Nucleus accumbens (tissue), 56 donors: ENCODE results near the gene THBS4.

Experiments
- DNase-seq, 56 donors: peaks; one replicate each; lab custom pipeline; 2025; lab: John Stamatoyannopoulos, UW

The THBS4 gene

GRCh38 chr5:80034962-80035821 lies at the start of gene THBS4:
Gene THBS4, plus strand, starts transcription at chr5:80035348. Its CDS starts 190 bp downstream, at chr5:80035538.
- peak in 7 of 56 donors; percentile 10 to 36 (median 14) for DNase-seq

- no peak for DNase-seq
Measured at GRCh38 chr5:79986260-79986659, 48.9 kb upstream of the THBS4 start.

- DNase-seq = no peak
Measured at GRCh38 chr5:79990205-79990597, 44.9 kb upstream of the THBS4 start.

- peak in 55 of 56 donors; percentile 38 to 93 (median 77) for DNase-seq
Measured at GRCh38 chr5:79990598-79991507, 44.3 kb upstream of the THBS4 start, which contains the start of gene MTX3. Gene MTX3, minus strand, starts transcription at chr5:79991262. Its CDS starts 24 bp downstream, at chr5:79991238.

GRCh38 chr5:79992891-79993657 lies 42.1 kb upstream of the THBS4 start:
- no peak for DNase-seq

GRCh38 chr5:79999722-80000121 lies 35.4 kb upstream of the THBS4 start:
- DNase-seq = no peak

- no peak for DNase-seq
Measured at GRCh38 chr5:80002677-80003076, 32.5 kb upstream of the THBS4 start.

- DNase-seq = no peak
Measured at GRCh38 chr5:80008995-80009765, 26.0 kb upstream of the THBS4 start.

- no peak for DNase-seq
Measured at GRCh38 chr5:80010754-80011392, 24.3 kb upstream of the THBS4 start.

GRCh38 chr5:80025069-80025468 lies 10.1 kb upstream of the THBS4 start:
- no peak for DNase-seq

- no peak for DNase-seq
Measured at GRCh38 chr5:80026841-80027240, 8.3 kb upstream of the THBS4 start.

GRCh38 chr5:80031109-80031508 lies 4.0 kb upstream of the THBS4 start:
- DNase-seq = no peak

GRCh38 chr5:80033513-80033912 lies 1.6 kb upstream of the THBS4 start:
- no peak for DNase-seq

- no peak for DNase-seq
Measured at GRCh38 chr5:80034559-80034958, 589 bp upstream of the THBS4 start.

- no peak for DNase-seq
Measured at GRCh38 chr5:80035839-80036238, 691 bp downstream of the THBS4 start.

GRCh38 chr5:80036615-80037014 lies 1.5 kb downstream of the THBS4 start:
- no peak for DNase-seq

- DNase-seq = no peak
Measured at GRCh38 chr5:80037366-80037765, 2.2 kb downstream of the THBS4 start.

- no peak for DNase-seq
Measured at GRCh38 chr5:80039650-80040049, 4.5 kb downstream of the THBS4 start.

- DNase-seq = no peak
Measured at GRCh38 chr5:80041527-80041926, 6.4 kb downstream of the THBS4 start.
